LNCaP clone FGC (cell line): ENCODE results near the gene MB21D2.

ENCODE experiments used
- DNase-seq: peaks from one replicate; pipeline ENCODE4 v3.0.0-alpha.2; 2011; ENCODE audit warnings: low read depth
- H3K4me3 ChIP-seq: 2 replicates; pipeline ENCODE4 v1.5.1; 2011; ENCODE audit warnings: mild to moderate bottlenecking, low read depth, low read length, control low read depth
- CTCF ChIP-seq: IDR thresholded peaks from 2 replicates; pipeline ENCODE4 v1.5.1; 2012; ENCODE audit warnings: mild to moderate bottlenecking; ENCODE audit not compliant: control insufficient read depth, insufficient read depth; ENCODE audit errors: extremely low read depth

The MB21D2 gene

GRCh38 chr3:192864941-192865340 is 52.7 kb downstream of the MB21D2 start:
- DNase-seq, result no peak
- H3K4me3 ChIP-seq, result no peak overlapping the region

GRCh38 chr3:192863091-192863420 is 54.6 kb downstream of the MB21D2 start:
- no peak overlapping the region for H3K4me3 ChIP-seq
- no peak for TF ChIP-seq CTCF
- no peak for DNase-seq

More at GRCh38 chr3:192864941-192865340, 52.7 kb downstream of the MB21D2 start:
- TF ChIP-seq CTCF, result no peak

- no peak for TF ChIP-seq CTCF
- H3K4me3 ChIP-seq, result no peak overlapping the region
- DNase-seq, result no peak
Observed at GRCh38 chr3:192862408-192863090, 55.1 kb downstream of the MB21D2 start.

- no peak for DNase-seq
- no peak overlapping the region for H3K4me3 ChIP-seq
Observed at GRCh38 chr3:192861972-192862371, 55.7 kb downstream of the MB21D2 start.

GRCh38 chr3:192860454-192860853 is 57.2 kb downstream of the MB21D2 start:
- DNase-seq, result no peak

More at GRCh38 chr3:192861972-192862371, 55.7 kb downstream of the MB21D2 start:
- TF ChIP-seq CTCF, result no peak

GRCh38 chr3:192858849-192859585 is 58.6 kb downstream of the MB21D2 start:
- no peak overlapping the region for H3K4me3 ChIP-seq
- no peak for DNase-seq

More at GRCh38 chr3:192860454-192860853, 57.2 kb downstream of the MB21D2 start:
- TF ChIP-seq CTCF, result no peak
- H3K4me3 ChIP-seq, result no peak overlapping the region

More at GRCh38 chr3:192858849-192859585, 58.6 kb downstream of the MB21D2 start:
- no peak for TF ChIP-seq CTCF
